22Rv1 (cell line): Measurements from ENCODE around the gene ERC1.

Source experiments
- H3K27ac ChIP-seq: fragments of 450-650 bp; 2 replicates; pipeline ENCODE4 v1.5.1; 2017
- CTCF ChIP-seq: fragments of 450-650 bp; IDR thresholded peaks from 2 replicates; pipeline ENCODE4 v1.5.1; 2017; ENCODE audit warnings: mild to moderate bottlenecking
- ZFX ChIP-seq: fragments of 450-650 bp; IDR thresholded peaks from 2 replicates; pipeline ENCODE4 v1.6.1; 2017; ENCODE audit warnings: antibody characterized with exemption, borderline replicate concordance

ERC1 gene

GRCh38 chr12:1362143-1362662 is 371.2 kb downstream of the ERC1 start:
- no peak for TF ChIP-seq ZFX
- no peak for TF ChIP-seq CTCF
- H3K27ac ChIP-seq: no peak overlapping the region

GRCh38 chr12:1365703-1366102 is 374.7 kb downstream of the ERC1 start:
- no peak overlapping the region for H3K27ac ChIP-seq
- TF ChIP-seq ZFX (no peak), CTCF (no peak)

- TF ChIP-seq CTCF (no peak), ZFX (no peak)
- H3K27ac ChIP-seq: no peak overlapping the region
Measured at GRCh38 chr12:1367331-1368291, 376.6 kb downstream of the ERC1 start.

- H3K27ac ChIP-seq: no peak overlapping the region
Measured at GRCh38 chr12:1369460-1369859, 378.4 kb downstream of the ERC1 start.

GRCh38 chr12:1369938-1370500 is 379.0 kb downstream of the ERC1 start:
- TF ChIP-seq ZFX (no peak), CTCF (no peak)
- H3K27ac ChIP-seq: no peak overlapping the region

More at GRCh38 chr12:1369460-1369859, 378.4 kb downstream of the ERC1 start:
- TF ChIP-seq CTCF (no peak), ZFX (no peak)

GRCh38 chr12:1373901-1374735 is 383.1 kb downstream of the ERC1 start:
- H3K27ac ChIP-seq: no peak overlapping the region
- TF ChIP-seq CTCF: no peak
